ENCODE measurements around the gene BRIP1.
A peak's percentile ranks its signal among the peaks of the same experiment; 100 is the strongest.

Gene BRIP1

GRCh38 chr17:61689610-61690180, 173.6 kb downstream of the BRIP1 start:
- TF ChIP-seq YY2 (tag by site-specific recombination; IDR thresholded peaks at IDR 0.05) (no peak), ZNF121 (tag by site-specific recombination; IDR thresholded peaks at IDR 0.05) (0 out of 2 replicates have a peak, but pooled peaks have one; percentile 27), ZNF239 (tag by site-specific recombination; IDR thresholded peaks at IDR 0.05) (no peak), ZNF558 (tag by site-specific recombination; IDR thresholded peaks at IDR 0.05) (no peak)
- TF ChIP-seq, protein P1, sequence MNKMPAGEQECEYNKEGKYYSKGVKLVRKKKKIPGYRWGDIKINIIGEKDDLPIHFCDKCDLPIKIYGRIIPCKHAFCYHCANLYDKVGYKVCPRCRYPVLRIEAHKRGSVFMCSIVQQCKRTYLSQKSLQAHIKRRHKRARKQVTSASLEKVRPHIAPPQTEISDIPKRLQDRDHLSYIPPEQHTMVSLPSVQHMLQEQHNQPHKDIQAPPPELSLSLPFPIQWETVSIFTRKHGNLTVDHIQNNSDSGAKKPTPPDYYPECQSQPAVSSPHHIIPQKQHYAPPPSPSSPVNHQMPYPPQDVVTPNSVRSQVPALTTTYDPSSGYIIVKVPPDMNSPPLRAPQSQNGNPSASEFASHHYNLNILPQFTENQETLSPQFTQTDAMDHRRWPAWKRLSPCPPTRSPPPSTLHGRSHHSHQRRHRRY (tag by site-specific recombination; IDR thresholded peaks at IDR 0.05), result no peak
- peaks cover 43 to 53% of the 10 kb centered on the region in 2 experiments for H3K36me3 ChIP-seq (ENCODE audit: control insufficient read depth in 2 of 2, insufficient read depth in 1 of 2, low read length in 2 of 2)
- ChIA-PET CTCF (interaction anchor here (0.7 kb wide), 1 partner anchor 1647 kb away, joined by 4 read pairs; no protein-coding TSS in a partner anchor), POLR2A (no interaction called here)
- H3K4me3 ChIP-seq (ENCODE audit: low read depth, low read length), result no peak overlapping the region
- no peaks in the 10 kb centered on the region for H3K9me3 ChIP-seq (ENCODE audit: control insufficient read depth, insufficient read depth, low read depth, low read length)
- no peaks in the 10 kb centered on the region for H3K4me1 ChIP-seq (ENCODE audit: control insufficient read depth, insufficient read depth, low read length)
- no peak overlapping the region for H3K27ac ChIP-seq (ENCODE audit: extremely low read depth, low read depth, low read length)

DNA sequence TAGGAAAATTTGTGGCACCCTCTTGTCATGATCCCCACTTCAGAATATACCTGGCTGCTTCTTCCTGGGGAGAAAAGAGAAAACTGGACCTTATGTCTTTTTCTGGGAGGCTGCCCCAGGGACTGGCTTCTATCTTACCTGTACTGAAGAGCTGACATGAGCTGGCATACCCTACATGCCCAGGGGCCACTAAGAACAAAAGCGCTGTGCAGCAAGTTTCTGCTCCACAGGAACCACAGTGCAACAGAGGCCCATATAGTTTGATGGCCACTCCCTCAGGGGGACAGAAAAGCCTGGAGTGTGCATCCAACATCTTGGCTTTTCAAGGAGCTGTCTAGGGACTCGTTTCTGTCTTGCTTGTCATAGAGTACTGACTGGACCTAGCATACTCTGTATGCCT, 175.6 kb downstream of the BRIP1 start:
- no peak for TF ChIP-seq ZNF670 (tag by site-specific recombination; IDR thresholded peaks at IDR 0.05; ENCODE audit: low read depth)
- TF ChIP-seq ZNF660 (tag by site-specific recombination; IDR thresholded peaks at IDR 0.05), result no peak
- no peak for TF ChIP-seq ZNF677 (tag by site-specific recombination; IDR thresholded peaks at IDR 0.05)
- no peak for TF ChIP-seq ZBTB11 (tag by site-specific recombination; conservative IDR thresholded peaks at IDR 0.05; ENCODE audit: low read depth)
- TF ChIP-seq ZNF239 (tag by site-specific recombination; IDR thresholded peaks at IDR 0.05), result no peak
- no peak for TF ChIP-seq ZNF404 (tag by site-specific recombination; IDR thresholded peaks at IDR 0.05)
- TF ChIP-seq ZNF571 (tag by site-specific recombination; IDR thresholded peaks at IDR 0.05), result no peak
- TF ChIP-seq, protein P2, sequence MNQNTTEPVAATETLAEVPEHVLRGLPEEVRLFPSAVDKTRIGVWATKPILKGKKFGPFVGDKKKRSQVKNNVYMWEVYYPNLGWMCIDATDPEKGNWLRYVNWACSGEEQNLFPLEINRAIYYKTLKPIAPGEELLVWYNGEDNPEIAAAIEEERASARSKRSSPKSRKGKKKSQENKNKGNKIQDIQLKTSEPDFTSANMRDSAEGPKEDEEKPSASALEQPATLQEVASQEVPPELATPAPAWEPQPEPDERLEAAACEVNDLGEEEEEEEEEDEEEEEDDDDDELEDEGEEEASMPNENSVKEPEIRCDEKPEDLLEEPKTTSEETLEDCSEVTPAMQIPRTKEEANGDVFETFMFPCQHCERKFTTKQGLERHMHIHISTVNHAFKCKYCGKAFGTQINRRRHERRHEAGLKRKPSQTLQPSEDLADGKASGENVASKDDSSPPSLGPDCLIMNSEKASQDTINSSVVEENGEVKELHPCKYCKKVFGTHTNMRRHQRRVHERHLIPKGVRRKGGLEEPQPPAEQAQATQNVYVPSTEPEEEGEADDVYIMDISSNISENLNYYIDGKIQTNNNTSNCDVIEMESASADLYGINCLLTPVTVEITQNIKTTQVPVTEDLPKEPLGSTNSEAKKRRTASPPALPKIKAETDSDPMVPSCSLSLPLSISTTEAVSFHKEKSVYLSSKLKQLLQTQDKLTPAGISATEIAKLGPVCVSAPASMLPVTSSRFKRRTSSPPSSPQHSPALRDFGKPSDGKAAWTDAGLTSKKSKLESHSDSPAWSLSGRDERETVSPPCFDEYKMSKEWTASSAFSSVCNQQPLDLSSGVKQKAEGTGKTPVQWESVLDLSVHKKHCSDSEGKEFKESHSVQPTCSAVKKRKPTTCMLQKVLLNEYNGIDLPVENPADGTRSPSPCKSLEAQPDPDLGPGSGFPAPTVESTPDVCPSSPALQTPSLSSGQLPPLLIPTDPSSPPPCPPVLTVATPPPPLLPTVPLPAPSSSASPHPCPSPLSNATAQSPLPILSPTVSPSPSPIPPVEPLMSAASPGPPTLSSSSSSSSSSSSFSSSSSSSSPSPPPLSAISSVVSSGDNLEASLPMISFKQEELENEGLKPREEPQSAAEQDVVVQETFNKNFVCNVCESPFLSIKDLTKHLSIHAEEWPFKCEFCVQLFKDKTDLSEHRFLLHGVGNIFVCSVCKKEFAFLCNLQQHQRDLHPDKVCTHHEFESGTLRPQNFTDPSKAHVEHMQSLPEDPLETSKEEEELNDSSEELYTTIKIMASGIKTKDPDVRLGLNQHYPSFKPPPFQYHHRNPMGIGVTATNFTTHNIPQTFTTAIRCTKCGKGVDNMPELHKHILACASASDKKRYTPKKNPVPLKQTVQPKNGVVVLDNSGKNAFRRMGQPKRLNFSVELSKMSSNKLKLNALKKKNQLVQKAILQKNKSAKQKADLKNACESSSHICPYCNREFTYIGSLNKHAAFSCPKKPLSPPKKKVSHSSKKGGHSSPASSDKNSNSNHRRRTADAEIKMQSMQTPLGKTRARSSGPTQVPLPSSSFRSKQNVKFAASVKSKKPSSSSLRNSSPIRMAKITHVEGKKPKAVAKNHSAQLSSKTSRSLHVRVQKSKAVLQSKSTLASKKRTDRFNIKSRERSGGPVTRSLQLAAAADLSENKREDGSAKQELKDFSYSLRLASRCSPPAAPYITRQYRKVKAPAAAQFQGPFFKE (tag by site-specific recombination; IDR thresholded peaks at IDR 0.05; ENCODE audit: borderline replicate concordance), result no peak
- no peak for TF ChIP-seq ZNF311 (tag by site-specific recombination; IDR thresholded peaks at IDR 0.05; ENCODE audit: borderline replicate concordance)
- no peak for TF ChIP-seq ZNF501 (tag by site-specific recombination; IDR thresholded peaks at IDR 0.05)
- no peak for TF ChIP-seq ZNF600 (tag by site-specific recombination; IDR thresholded peaks at IDR 0.05)
- TF ChIP-seq, protein P3, sequence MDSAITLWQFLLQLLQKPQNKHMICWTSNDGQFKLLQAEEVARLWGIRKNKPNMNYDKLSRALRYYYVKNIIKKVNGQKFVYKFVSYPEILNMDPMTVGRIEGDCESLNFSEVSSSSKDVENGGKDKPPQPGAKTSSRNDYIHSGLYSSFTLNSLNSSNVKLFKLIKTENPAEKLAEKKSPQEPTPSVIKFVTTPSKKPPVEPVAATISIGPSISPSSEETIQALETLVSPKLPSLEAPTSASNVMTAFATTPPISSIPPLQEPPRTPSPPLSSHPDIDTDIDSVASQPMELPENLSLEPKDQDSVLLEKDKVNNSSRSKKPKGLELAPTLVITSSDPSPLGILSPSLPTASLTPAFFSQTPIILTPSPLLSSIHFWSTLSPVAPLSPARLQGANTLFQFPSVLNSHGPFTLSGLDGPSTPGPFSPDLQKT (IDR thresholded peaks at IDR 0.05; ENCODE audit: borderline replicate concordance, low read depth, low read length), result no peak
- no peak for TF ChIP-seq FEZF1 (tag by site-specific recombination; IDR thresholded peaks at IDR 0.05)
- TF ChIP-seq ATF2 (tag by site-specific recombination; IDR thresholded peaks at IDR 0.05; ENCODE audit: low read depth), result no peak
- no peak overlapping the region for H3K4me3 ChIP-seq (ENCODE audit: low read depth, low read length)
- H3K27ac ChIP-seq (ENCODE audit: extremely low read depth, low read depth, low read length), result no peak overlapping the region
- ChIA-PET POLR2A (no interaction called here), CTCF (interaction anchor here (0.9 to 1.2 kb wide), 2 partner anchors 149 to 378 kb away, joined by 3 read pairs; no protein-coding TSS in a partner anchor)
- no peaks in the 10 kb centered on the region for H3K4me1 ChIP-seq (ENCODE audit: control insufficient read depth, insufficient read depth, low read length)
- H3K9me3 ChIP-seq (ENCODE audit: control insufficient read depth, insufficient read depth, low read depth, low read length), result no peaks in the 10 kb centered on the region
- peaks cover 49 to 56% of the 10 kb centered on the region in 2 experiments for H3K36me3 ChIP-seq (ENCODE audit: control insufficient read depth in 2 of 2, insufficient read depth in 1 of 2, low read length in 2 of 2)
